Natural killer cell (primary cell): Measurements from ENCODE around the gene PPP3CA. TPM values are rescaled to one million over a fixed set of nuclear protein-coding genes. Genes with fewer than 3 reads are reported as not detected.

Experiments
- ATAC-seq, 3 donors: fragments of 150-1000 bp in 2 of 3; fragments of 200-7000 bp in 1 of 3; cut with Tn5 transposase; 1 replicate in 1 of 3; 2 replicates in 2 of 3; pipeline ENCODE4 v1.10.0; 2021; ENCODE audit warnings: mild to moderate bottlenecking in 2 of 3, moderate library complexity in 2 of 3
- DNase-seq, 2 donors: peaks; one replicate each; pipeline versions ENCODE4 v3.0.0 to v3.0.0-alpha.2; 2013 to 2021; ENCODE audit warnings: mixed read lengths in 1 of 2
- H3K27ac ChIP-seq: one replicate; pipeline ENCODE4 v1.5.1; 2013; ENCODE audit warnings: mild to moderate bottlenecking, low read length
- H3K27me3 ChIP-seq: one replicate; pipeline ENCODE4 v1.6.1; 2013; ENCODE audit warnings: low read length; ENCODE audit not compliant: control insufficient read depth, insufficient read depth
- H3K36me3 ChIP-seq: one replicate; pipeline ENCODE4 v1.6.1; 2013; ENCODE audit warnings: low read length; ENCODE audit not compliant: control insufficient read depth, insufficient read depth
- H3K4me1 ChIP-seq: one replicate; pipeline ENCODE4 v1.6.1; 2013; ENCODE audit warnings: low read length; ENCODE audit not compliant: control insufficient read depth, insufficient read depth
- H3K4me3 ChIP-seq: one replicate; pipeline ENCODE4 v1.5.1; 2013; ENCODE audit warnings: low read length
- H3K9me3 ChIP-seq: one replicate; pipeline ENCODE4 v1.6.1; 2013; ENCODE audit warnings: low read length; ENCODE audit not compliant: control insufficient read depth, insufficient read depth
- H3K27ac Mint-ChIP-seq, 2 donors: one replicate each; pipeline ENCODE4 v1.8.0; 2022; ENCODE audit warnings: mild to moderate bottlenecking in 2 of 2, mixed read lengths in 2 of 2, moderate library complexity in 1 of 2
- H3K27me3 Mint-ChIP-seq, 2 donors: one replicate each; pipeline ENCODE4 v1.8.0; 2022; ENCODE audit warnings: low read depth in 2 of 2, mixed read lengths in 2 of 2
- H3K36me3 Mint-ChIP-seq: one replicate; pipeline ENCODE4 v1.8.0; 2022; ENCODE audit warnings: mixed read lengths
- H3K4me1 Mint-ChIP-seq, 2 donors: one replicate each; pipeline ENCODE4 v1.8.0; 2022; ENCODE audit warnings: mixed read lengths in 2 of 2
- H3K4me3 Mint-ChIP-seq: one replicate; pipeline ENCODE4 v1.8.0; 2022; ENCODE audit warnings: mild to moderate bottlenecking, moderate library complexity, mixed read lengths
- H3K9me3 Mint-ChIP-seq, 2 donors: one replicate each; pipeline ENCODE4 v1.8.0; 2022; ENCODE audit warnings: mixed read lengths in 2 of 2
- CTCF ChIP-seq: fragments of 200-600 bp; IDR thresholded peaks from one replicate; pipeline ENCODE4 v1.8.0; 2022; ENCODE audit warnings: antibody characterized with exemption
- WGBS: methylation state at CpG from one replicate; pipeline ENCODE4 v1.1.7; 2013; ENCODE audit warnings: missing lambda C conversion rate; ENCODE audit not compliant: insufficient coverage; 5-methylcytosine and 5-hydroxymethylcytosine counted together
- intact Hi-C: fragments of 100-400 bp; cut with micrococcal nuclease; formaldehyde crosslinking; loops from one replicate; pipeline ENCODE4 v1.14.2; 2022
- total RNA-seq, 4 donors: library from RNA; stranded (reverse); fragments of 120-200 nt in 1 of 4; gene quantifications; one replicate each; pipeline versions ENCODE4 v1.2.3 to v1.2.4, GENCODE V29; 2013 to 2022

Gene PPP3CA
- total RNA-seq, 3 donors from 2014 or later (not counting 1 experiment from before 2014, with no cell fraction given): 53.1 to 73.1 (median 58.0) TPM

DNA sequence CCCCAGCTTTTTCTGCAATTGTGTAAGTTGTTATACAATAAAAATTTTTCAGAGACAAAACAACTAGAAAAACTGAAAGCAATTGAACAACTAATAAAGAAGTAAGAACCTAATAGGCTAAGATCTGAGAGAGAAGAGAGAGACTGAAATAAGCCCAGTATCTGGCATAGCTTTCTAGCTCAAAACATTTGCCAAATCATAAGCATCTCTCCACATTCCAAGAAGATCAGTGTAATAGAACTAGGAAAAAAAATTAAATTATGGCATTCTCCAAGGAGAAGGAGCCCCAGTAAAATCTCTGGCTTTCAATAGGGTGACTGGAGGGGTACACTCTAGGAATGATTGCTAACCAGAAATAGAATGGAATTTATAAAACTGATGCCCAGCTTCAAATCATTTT, 19.0 kb upstream of the PPP3CA start:
- Histone ChIP-seq H3K27me3 (no peaks in the 10 kb centered on the region), H3K36me3 (no peaks in the 10 kb centered on the region), H3K27ac (no peak overlapping the region), H3K4me3 (no peak overlapping the region), H3K4me1 (no peaks in the 10 kb centered on the region), H3K9me3 (peaks cover 3% of the 10 kb centered on the region)
- Mint-ChIP-seq H3K4me3 (no peak overlapping the region), H3K36me3 (no peaks in the 10 kb centered on the region), H3K4me1 (no peaks in the 10 kb centered on the region), H3K27ac (no peak overlapping the region), H3K27me3 (peaks cover 9 to 28% of the 10 kb centered on the region in 2 donors), H3K9me3 (peaks cover 2 to 4% of the 10 kb centered on the region in 2 donors)
- intact Hi-C loops: no loop called here
- no peak for TF ChIP-seq CTCF
- no peak for DNase-seq
- ATAC-seq: no peak

DNA sequence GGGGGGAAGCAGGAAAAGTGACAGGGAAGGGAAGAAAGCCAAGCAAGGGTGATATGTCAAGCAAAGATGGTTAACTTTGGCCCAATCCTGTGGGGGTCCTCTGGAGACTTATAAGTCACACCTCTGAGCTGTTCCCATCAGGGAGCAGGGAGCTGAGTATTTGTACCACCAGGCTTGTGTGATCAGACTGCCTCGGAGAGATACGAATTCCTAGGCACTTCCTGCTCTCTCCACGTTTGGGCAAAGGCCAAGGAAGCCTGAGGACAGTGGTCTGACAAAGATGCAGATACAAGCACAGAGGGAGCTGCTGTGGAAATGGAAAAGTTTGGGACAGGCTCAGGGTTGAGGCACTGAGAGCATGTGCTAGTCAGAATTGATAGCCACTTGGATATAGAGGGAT, 10.4 kb upstream of the PPP3CA start:
- H3K27me3 Mint-ChIP-seq: peaks cover 8% of the 10 kb centered on the region in 2 donors
- intact Hi-C loops: no loop called here
- H3K4me3 Mint-ChIP-seq: no peak overlapping the region
- H3K4me1 Mint-ChIP-seq: no peaks in the 10 kb centered on the region
- H3K4me3 ChIP-seq: no peak overlapping the region
- DNase-seq: no peak
- 85% methylated on average over 3 of the region's 3 CpGs for WGBS
- no peak for ATAC-seq
- no peaks in the 10 kb centered on the region for H3K36me3 Mint-ChIP-seq
- H3K27me3 ChIP-seq: no peaks in the 10 kb centered on the region
- H3K9me3 ChIP-seq: no peaks in the 10 kb centered on the region
- no peaks in the 10 kb centered on the region for H3K36me3 ChIP-seq
- no peak overlapping the region for H3K27ac ChIP-seq
- no peak overlapping the region for H3K27ac Mint-ChIP-seq
- no peaks in the 10 kb centered on the region for H3K4me1 ChIP-seq
- H3K9me3 Mint-ChIP-seq: no peaks in the 10 kb centered on the region
- TF ChIP-seq CTCF: no peak

DNA sequence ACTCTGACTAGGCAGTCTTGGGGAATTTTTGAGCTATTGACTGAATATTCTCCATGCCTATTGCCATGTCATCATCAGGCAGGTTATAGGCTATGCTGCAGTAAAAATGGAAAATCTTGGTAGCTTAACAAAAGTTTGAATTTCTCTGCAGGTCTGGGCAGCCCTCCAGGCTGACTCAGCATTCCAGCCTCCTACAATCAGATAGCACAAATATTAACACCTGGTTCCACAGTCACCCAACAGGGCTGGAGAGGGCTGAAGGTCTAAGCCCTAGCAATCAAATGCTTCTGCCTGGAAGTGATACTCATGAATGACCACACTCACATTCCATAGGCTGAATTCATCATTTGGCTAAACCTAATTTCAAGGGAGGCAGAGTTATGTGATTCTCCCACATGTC, 9.6 kb upstream of the PPP3CA start:
- no peaks in the 10 kb centered on the region for H3K36me3 ChIP-seq
- DNase-seq (no peak), ATAC-seq (no peak)
- Mint-ChIP-seq H3K27ac (no peak overlapping the region), H3K4me1 (no peaks in the 10 kb centered on the region), H3K4me3 (no peak overlapping the region), H3K27me3 (peaks cover 8% of the 10 kb centered on the region in 2 donors), H3K36me3 (no peaks in the 10 kb centered on the region), H3K9me3 (no peaks in the 10 kb centered on the region)
- no peak overlapping the region for H3K4me3 ChIP-seq
- no peak overlapping the region for H3K27ac ChIP-seq
- intact Hi-C loops: no loop called here
- H3K4me1 ChIP-seq: no peaks in the 10 kb centered on the region
- H3K27me3 ChIP-seq: no peaks in the 10 kb centered on the region
- no peak for TF ChIP-seq CTCF
- H3K9me3 ChIP-seq: no peaks in the 10 kb centered on the region

DNA sequence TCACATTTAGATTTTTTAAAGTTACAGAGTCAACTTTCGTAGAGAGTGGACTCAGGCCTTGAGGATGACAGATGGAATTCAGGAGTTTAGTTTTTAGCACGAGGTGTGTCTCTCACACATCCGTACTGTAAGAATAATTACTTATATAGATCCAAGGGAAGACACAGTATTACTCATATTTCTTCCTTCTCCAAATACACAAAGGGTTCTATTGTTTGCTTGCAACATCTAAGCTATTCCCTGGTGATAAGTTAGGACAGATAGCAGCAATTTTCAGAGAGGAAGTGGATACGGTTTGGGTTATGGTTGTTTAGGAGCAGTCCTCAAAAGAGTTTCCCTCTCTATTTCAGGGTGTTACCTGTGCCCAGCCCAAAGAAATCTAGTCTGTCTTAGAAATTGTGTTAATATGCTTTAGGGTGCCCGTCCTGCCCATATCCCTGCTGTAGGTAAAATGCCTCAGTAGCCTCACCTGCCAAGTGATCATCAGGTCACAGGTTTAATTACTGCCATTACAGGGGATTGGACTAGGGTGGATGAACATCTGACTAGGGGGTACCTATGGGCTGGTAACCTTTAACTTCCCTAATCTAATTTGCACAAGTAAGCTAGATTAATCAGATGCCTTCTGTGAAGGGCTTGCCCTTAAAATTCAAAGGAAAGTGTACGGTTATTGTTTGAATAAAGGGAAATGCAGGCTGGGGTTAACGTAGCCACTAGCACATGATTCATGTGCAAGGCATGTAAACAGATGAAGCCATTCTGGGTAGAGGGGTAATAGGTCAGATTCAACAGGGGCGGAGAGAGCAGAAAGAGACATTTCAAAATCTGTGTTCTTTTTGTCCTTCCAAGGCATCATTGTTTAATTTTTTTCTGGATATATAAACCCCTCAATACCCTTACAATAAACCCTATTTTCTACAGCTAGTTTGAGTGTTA, 8.7 kb upstream of the PPP3CA start:
- intact Hi-C loops: no loop called here
- 85% methylated on average over 5 of the region's 8 CpGs for WGBS
- peaks cover 8% of the 10 kb centered on the region in 2 donors for H3K27me3 Mint-ChIP-seq
- TF ChIP-seq CTCF: no peak
- Histone ChIP-seq H3K9me3 (no peaks in the 10 kb centered on the region), H3K27ac (no peak overlapping the region), H3K4me1 (no peaks in the 10 kb centered on the region), H3K4me3 (no peak overlapping the region), H3K27me3 (peaks cover 2% of the 10 kb centered on the region), H3K36me3 (no peaks in the 10 kb centered on the region)
- no peak for ATAC-seq
- H3K4me1 Mint-ChIP-seq: no peaks in the 10 kb centered on the region
- H3K27ac Mint-ChIP-seq: no peak overlapping the region
- no peak overlapping the region for H3K4me3 Mint-ChIP-seq
- H3K36me3 Mint-ChIP-seq: no peaks in the 10 kb centered on the region
- no peaks in the 10 kb centered on the region for H3K9me3 Mint-ChIP-seq
- DNase-seq: no peak
